Small intestine (tissue), 7 donors: Measurements from ENCODE around the gene CLSTN3. TPM values are rescaled to one million over a fixed set of nuclear protein-coding genes. Genes with fewer than 3 reads are reported as not detected.
A peak's percentile ranks its signal among the peaks of the same experiment; 100 is the strongest.
"Not testable (repeated sequence)": the region's sequence is repeated elsewhere in the genome, so short reads cannot be mapped to it uniquely, and the experiment has no call there.

ENCODE experiments used
- DNase-seq, 2 donors: peaks; one replicate each; pipeline versions ENCODE4 v3.0.0 to v3.0.0-alpha.2; 2013
- FAIRE-seq: peaks from 2 replicates; lab custom pipeline; 2012; peaks lifted over from hg19 to GRCh38; lab: Jason Lieb, UNC
- H3K27ac ChIP-seq, 3 donors: one replicate each; pipeline ENCODE4 v1.5.1; 2013; ENCODE audit warnings: low read length in 2 of 3, mild to moderate bottlenecking in 2 of 3, control low read depth in 1 of 3, inconsistent platforms in 1 of 3, low read depth in 1 of 3, moderate library complexity in 1 of 3
- H3K27me3 ChIP-seq, 3 donors: one replicate each; pipeline ENCODE4 v1.6.1; 2013; ENCODE audit warnings: low read length in 3 of 3, inconsistent platforms in 1 of 3; ENCODE audit not compliant: control insufficient read depth in 3 of 3, insufficient read depth in 3 of 3
- H3K36me3 ChIP-seq, 3 donors: one replicate each; pipeline ENCODE4 v1.6.1; 2013; ENCODE audit warnings: low read length in 3 of 3, inconsistent platforms in 1 of 3, low read depth in 1 of 3, mild to moderate bottlenecking in 1 of 3, moderate library complexity in 1 of 3; ENCODE audit not compliant: control insufficient read depth in 3 of 3, insufficient read depth in 2 of 3
- H3K4me1 ChIP-seq, 3 donors: one replicate each; pipeline ENCODE4 v1.6.1; 2013; ENCODE audit warnings: low read length in 2 of 3, inconsistent platforms in 1 of 3, low read depth in 1 of 3, mild to moderate bottlenecking in 1 of 3, moderate library complexity in 1 of 3; ENCODE audit not compliant: control insufficient read depth in 3 of 3, insufficient read depth in 2 of 3
- H3K4me3 ChIP-seq, 3 donors: one replicate each; pipeline ENCODE4 v1.5.1; 2013; ENCODE audit warnings: low read length in 3 of 3, control low read depth in 1 of 3, inconsistent platforms in 1 of 3, low read depth in 1 of 3, mild to moderate bottlenecking in 1 of 3, moderate library complexity in 1 of 3
- H3K9me3 ChIP-seq, 2 donors: one replicate each; pipeline ENCODE4 v1.6.1; 2013; ENCODE audit warnings: low read depth in 1 of 2, low read length in 1 of 2; ENCODE audit not compliant: control insufficient read depth in 2 of 2, insufficient read depth in 1 of 2
- WGBS, 3 donors: extraction: QIAGEN DNeasy Blood & Tissue Kit; methylation state at CpG; one replicate each; pipeline ENCODE4 v1.1.7; 2013; 5-methylcytosine and 5-hydroxymethylcytosine counted together
- polyA plus RNA-seq, 4 donors: library from polyadenylated mRNA; stranded (reverse) in 3 of 4; unstranded in 1 of 4; fragments of 200-250 nt in 3 of 4; fragments of 120-200 nt in 1 of 4; gene quantifications; one replicate each; pipeline versions ENCODE4 v1.2.1 to v1.2.3, GENCODE V29; 2013
- donor health status: healthy with polysubstance abuse.
- donor health status: control.
- donor health status: control.
- donor health status: Bipolar disorder and iron deficiency.
- donor health status: healthy.

CLSTN3 gene
- polyA plus RNA-seq, 4 donors, result 6.5 to 61.6 (median 13.8) TPM

DNA sequence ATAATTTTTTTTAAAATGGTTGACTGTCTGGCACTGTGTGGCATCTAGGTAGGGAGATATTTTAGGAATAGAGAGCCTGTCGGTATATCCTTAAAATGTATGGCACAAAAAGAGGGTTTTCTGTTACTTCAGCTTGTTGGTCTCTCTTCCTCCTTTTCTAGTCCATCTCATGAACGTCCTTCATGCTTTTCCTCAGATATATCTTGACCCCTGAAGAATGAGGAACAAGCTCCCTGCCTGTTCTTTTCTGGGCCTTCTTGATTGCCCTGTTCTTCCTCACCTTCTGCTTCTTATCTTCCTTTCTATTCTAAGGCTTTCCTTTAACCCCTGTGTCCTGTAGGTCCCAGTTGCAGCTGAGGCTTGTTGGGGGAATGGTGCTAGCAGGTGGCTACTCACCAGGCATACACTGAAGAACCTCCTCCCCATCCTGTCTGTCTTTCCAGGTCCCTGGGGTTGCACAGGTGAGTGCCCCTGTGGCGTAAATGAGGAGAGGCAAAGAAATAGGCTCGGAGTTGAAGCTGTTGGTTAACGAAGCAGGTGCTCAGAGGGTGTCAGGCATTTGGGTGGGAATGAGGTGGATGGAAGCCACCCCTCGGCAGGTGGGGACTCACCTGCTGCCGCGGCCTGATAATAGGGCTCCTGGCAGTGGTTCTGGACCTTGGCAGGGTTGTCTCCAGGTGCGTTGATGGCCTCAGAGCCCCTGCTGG lies 30.7 kb upstream of the CLSTN3 start:
- DNase-seq, result no peak
- 38 to 78% (median 60%) methylated on average over 9 of the region's 9 CpGs for WGBS, 3 donors
- no peaks in the 10 kb centered on the region for H3K9me3 ChIP-seq
- no peak overlapping the region for H3K4me3 ChIP-seq
- H3K36me3 ChIP-seq, result peaks cover 0 to 47% (median 7%) of the 10 kb centered on the region in 3 donors
- FAIRE-seq, result no peak
- no peak overlapping the region for H3K27ac ChIP-seq
- peaks cover 0 to 14% (median 0%) of the 10 kb centered on the region in 3 donors for H3K4me1 ChIP-seq
- no peaks in the 10 kb centered on the region for H3K27me3 ChIP-seq

GRCh38 chr12:7100239-7100638 lies 29.9 kb upstream of the CLSTN3 start:
- Histone ChIP-seq H3K36me3 (peaks cover 0 to 53% (median 7%) of the 10 kb centered on the region in 3 donors), H3K27me3 (no peaks in the 10 kb centered on the region), H3K4me1 (peaks cover 0 to 14% (median 0%) of the 10 kb centered on the region in 3 donors), H3K27ac (no peak overlapping the region), H3K9me3 (no peaks in the 10 kb centered on the region), H3K4me3 (no peak overlapping the region)
- WGBS, 3 donors, result 33 to 84% (median 47%) methylated on average over 4 of the region's 4 CpGs
- DNase-seq, result no peak
- no peak for FAIRE-seq

- no peaks in the 10 kb centered on the region for H3K9me3 ChIP-seq
- H3K4me1 ChIP-seq, result peaks cover 0 to 14% (median 0%) of the 10 kb centered on the region in 3 donors
- no peak for DNase-seq
- H3K36me3 ChIP-seq, result peaks cover 0 to 55% (median 7%) of the 10 kb centered on the region in 3 donors
- no peak overlapping the region for H3K27ac ChIP-seq
- H3K27me3 ChIP-seq, result no peaks in the 10 kb centered on the region
- no peak for FAIRE-seq
- H3K4me3 ChIP-seq, result no peak overlapping the region
- WGBS, 3 donors, result 90 to 92% (median 90%) methylated on average over 4 of the region's 4 CpGs
Measured at GRCh38 chr12:7101047-7101693, 29.0 kb upstream of the CLSTN3 start.

DNA sequence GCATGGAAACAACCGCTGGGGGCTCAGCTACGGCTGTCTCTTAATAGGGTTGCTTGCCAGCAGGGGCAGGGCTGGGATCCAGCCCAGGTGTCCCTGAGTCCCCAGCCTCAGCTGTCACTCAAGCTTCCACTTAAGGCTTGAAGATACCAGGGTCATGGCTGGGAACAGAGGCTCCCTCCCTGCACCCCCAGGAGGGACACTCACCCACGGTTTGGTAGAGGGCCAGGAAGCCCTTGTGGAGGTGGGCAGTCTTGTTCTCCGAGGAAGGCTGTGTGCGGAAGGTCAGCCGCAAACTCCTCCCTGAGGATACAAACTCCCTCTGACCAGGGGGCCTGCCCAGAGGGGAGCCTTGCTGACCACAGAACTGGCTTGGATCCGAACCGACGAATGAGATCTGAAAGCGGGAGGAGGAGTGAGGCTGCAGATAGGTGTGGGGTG lies 28.5 kb upstream of the CLSTN3 start:
- 84 to 92% (median 92%) methylated on average over 10 of the region's 10 CpGs for WGBS, 3 donors
- Histone ChIP-seq H3K36me3 (peaks cover 0 to 50% (median 7%) of the 10 kb centered on the region in 3 donors), H3K9me3 (no peaks in the 10 kb centered on the region), H3K27ac (no peak overlapping the region), H3K4me1 (peaks cover 0 to 14% (median 0%) of the 10 kb centered on the region in 3 donors), H3K27me3 (no peaks in the 10 kb centered on the region), H3K4me3 (no peak overlapping the region)
- DNase-seq, result no peak
- no peak for FAIRE-seq

DNA sequence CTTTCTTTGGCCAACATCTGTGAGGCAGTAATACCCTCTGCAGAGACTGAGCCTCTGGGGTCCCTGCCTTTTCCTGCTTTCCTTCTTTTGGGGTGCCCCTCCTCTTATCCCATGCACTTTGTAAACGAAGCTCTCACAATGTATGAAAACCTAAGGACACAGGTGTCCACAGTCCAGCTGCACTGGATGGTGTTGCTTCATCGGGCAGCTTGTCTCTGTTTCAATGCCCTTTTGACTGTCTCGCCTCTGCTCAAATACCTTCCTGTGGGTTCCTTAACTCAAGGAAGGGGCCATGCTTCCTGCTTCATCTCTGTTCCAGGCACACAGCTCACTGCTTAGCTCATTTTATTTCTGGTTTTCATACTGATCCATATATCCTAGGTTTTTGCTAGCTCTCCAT lies 27.6 kb upstream of the CLSTN3 start:
- H3K4me3 ChIP-seq, result no peak overlapping the region
- no peaks in the 10 kb centered on the region for H3K9me3 ChIP-seq
- peaks cover 0 to 14% (median 1%) of the 10 kb centered on the region in 3 donors for H3K4me1 ChIP-seq
- DNase-seq, result peak in 1 of 2 donors; percentile 26
- H3K27ac ChIP-seq, result no peak overlapping the region
- H3K27me3 ChIP-seq, result no peaks in the 10 kb centered on the region
- peaks cover 0 to 42% (median 7%) of the 10 kb centered on the region in 3 donors for H3K36me3 ChIP-seq
- 67 to 75% (median 73%) methylated on average over 3 of the region's 3 CpGs for WGBS, 3 donors
- FAIRE-seq, result no peak

GRCh38 chr12:7103837-7104584 lies 26.2 kb upstream of the CLSTN3 start:
- DNase-seq (peak in 1 of 2 donors; percentile 72), FAIRE-seq (no peak)
- Histone ChIP-seq H3K27me3 (no peaks in the 10 kb centered on the region), H3K9me3 (no peaks in the 10 kb centered on the region), H3K36me3 (peaks cover 0 to 39% (median 6%) of the 10 kb centered on the region in 3 donors), H3K4me3 (no peak overlapping the region), H3K4me1 (peaks cover 0 to 14% (median 2%) of the 10 kb centered on the region in 3 donors), H3K27ac (peak overlapping the region in 1 of 3 donors; percentile 46)
- 72 to 81% (median 79%) methylated on average over 14 of the region's 14 CpGs for WGBS, 3 donors

DNA sequence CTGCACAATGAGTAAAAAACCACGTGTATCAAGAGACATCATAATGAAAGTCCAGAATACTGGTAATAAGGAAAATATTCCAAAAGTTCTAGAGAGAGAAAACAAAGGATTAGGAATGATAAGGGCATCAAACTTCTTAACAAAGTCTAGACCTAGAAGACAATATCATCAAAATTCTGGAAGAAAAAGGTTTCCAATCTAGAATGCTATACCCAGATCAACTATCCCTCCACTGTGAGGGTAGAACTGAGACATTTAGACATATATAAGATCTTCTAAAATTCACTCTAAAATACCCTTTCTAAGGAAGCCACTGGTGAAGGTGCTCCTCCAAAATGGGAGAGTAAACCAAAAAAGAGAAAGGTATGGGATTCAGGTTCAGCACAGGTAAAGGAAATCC lies 24.1 kb upstream of the CLSTN3 start:
- DNase-seq, result no peak
- Histone ChIP-seq H3K4me3 (no peak overlapping the region), H3K4me1 (peaks cover 0 to 18% (median 2%) of the 10 kb centered on the region in 3 donors), H3K36me3 (peaks cover 0 to 33% (median 6%) of the 10 kb centered on the region in 3 donors), H3K9me3 (no peaks in the 10 kb centered on the region), H3K27me3 (no peaks in the 10 kb centered on the region), H3K27ac (no peak overlapping the region)
- FAIRE-seq, result no peak
- 85 to 97% (median 89%) methylated on average over 1 of the region's 1 CpG for WGBS, 3 donors

DNA sequence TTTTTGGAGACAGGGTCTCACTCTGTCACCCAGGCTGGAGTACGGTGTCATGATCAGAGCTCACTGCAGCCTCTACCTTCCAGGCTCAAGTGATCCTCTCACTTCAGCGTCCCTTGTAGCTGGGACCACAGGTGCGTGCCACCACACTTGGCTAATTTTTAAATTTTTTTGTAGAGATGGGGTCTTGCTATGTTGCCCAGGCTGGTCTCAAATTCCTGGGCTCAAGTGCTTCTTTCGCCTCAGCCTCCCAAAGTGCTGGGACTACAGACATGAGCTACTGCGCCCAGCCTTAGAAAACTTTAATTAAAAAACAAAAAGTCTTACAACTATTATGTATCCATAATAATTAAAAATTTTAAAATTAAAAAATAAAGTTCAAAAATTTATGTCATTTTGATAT lies 23.0 kb upstream of the CLSTN3 start:
- not testable (repeated sequence) for FAIRE-seq, DNase-seq, H3K9me3 ChIP-seq, H3K27me3 ChIP-seq
- Histone ChIP-seq H3K4me3 (peak overlapping the region in 1 of 3 donors; percentile 74), H3K36me3 (peaks cover 0 to 27% (median 6%) of the 10 kb centered on the region in 3 donors), H3K27ac (peak overlapping the region in 1 of 3 donors; percentile 90), H3K4me1 (peaks cover 0 to 18% (median 2%) of the 10 kb centered on the region in 3 donors)
- 96 to 98% (median 97%) methylated on average over 5 of the region's 5 CpGs for WGBS, 3 donors
